ENCODE results near the gene MSANTD3.

DNA sequence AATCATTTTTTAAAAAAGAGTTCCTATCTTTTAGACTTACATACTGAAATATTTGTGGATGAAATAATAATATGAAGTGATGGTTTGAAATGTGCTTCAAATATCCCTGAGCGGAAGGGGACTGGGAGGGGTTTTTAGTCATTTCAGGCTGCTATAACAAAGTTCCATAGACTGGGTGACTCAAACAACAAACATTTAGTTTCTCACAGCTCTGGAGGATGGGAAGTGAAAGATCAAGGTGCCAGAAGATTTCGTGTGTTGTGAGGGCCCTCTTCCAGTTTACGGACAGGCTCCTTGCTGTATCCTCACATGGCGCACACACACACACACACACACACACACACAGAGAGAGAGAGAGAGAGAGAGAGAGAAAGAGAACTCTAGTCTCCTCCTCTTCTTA, 47.1 kb upstream of the MSANTD3 start:
- TF ChIP-seq, protein P1, sequence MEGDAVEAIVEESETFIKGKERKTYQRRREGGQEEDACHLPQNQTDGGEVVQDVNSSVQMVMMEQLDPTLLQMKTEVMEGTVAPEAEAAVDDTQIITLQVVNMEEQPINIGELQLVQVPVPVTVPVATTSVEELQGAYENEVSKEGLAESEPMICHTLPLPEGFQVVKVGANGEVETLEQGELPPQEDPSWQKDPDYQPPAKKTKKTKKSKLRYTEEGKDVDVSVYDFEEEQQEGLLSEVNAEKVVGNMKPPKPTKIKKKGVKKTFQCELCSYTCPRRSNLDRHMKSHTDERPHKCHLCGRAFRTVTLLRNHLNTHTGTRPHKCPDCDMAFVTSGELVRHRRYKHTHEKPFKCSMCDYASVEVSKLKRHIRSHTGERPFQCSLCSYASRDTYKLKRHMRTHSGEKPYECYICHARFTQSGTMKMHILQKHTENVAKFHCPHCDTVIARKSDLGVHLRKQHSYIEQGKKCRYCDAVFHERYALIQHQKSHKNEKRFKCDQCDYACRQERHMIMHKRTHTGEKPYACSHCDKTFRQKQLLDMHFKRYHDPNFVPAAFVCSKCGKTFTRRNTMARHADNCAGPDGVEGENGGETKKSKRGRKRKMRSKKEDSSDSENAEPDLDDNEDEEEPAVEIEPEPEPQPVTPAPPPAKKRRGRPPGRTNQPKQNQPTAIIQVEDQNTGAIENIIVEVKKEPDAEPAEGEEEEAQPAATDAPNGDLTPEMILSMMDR (IDR thresholded peaks at IDR 0.05): no peak
- TF ChIP-seq ZFX (IDR thresholded peaks at IDR 0.05; ENCODE audit: borderline replicate concordance): no peak
